Natural killer cell (primary cell): ENCODE measurements around the gene TUBG1. TPM values are rescaled to one million over a fixed set of nuclear protein-coding genes. Genes with fewer than 3 reads are reported as not detected.

Experiments
- ATAC-seq, 3 donors: fragments of 150-1000 bp in 2 of 3; fragments of 200-7000 bp in 1 of 3; cut with Tn5 transposase; 1 replicate in 1 of 3; 2 replicates in 2 of 3; pipeline ENCODE4 v1.10.0; 2021; ENCODE audit warnings: mild to moderate bottlenecking in 2 of 3, moderate library complexity in 2 of 3
- DNase-seq, 2 donors: peaks; one replicate each; pipeline versions ENCODE4 v3.0.0 to v3.0.0-alpha.2; 2013 to 2021; ENCODE audit warnings: mixed read lengths in 1 of 2
- H3K27ac ChIP-seq: one replicate; pipeline ENCODE4 v1.5.1; 2013; ENCODE audit warnings: mild to moderate bottlenecking, low read length
- H3K27me3 ChIP-seq: one replicate; pipeline ENCODE4 v1.6.1; 2013; ENCODE audit warnings: low read length; ENCODE audit not compliant: control insufficient read depth, insufficient read depth
- H3K36me3 ChIP-seq: one replicate; pipeline ENCODE4 v1.6.1; 2013; ENCODE audit warnings: low read length; ENCODE audit not compliant: control insufficient read depth, insufficient read depth
- H3K4me1 ChIP-seq: one replicate; pipeline ENCODE4 v1.6.1; 2013; ENCODE audit warnings: low read length; ENCODE audit not compliant: control insufficient read depth, insufficient read depth
- H3K4me3 ChIP-seq: one replicate; pipeline ENCODE4 v1.5.1; 2013; ENCODE audit warnings: low read length
- H3K9me3 ChIP-seq: one replicate; pipeline ENCODE4 v1.6.1; 2013; ENCODE audit warnings: low read length; ENCODE audit not compliant: control insufficient read depth, insufficient read depth
- H3K27ac Mint-ChIP-seq, 2 donors: one replicate each; pipeline ENCODE4 v1.8.0; 2022; ENCODE audit warnings: mild to moderate bottlenecking in 2 of 2, mixed read lengths in 2 of 2, moderate library complexity in 1 of 2
- H3K27me3 Mint-ChIP-seq, 2 donors: one replicate each; pipeline ENCODE4 v1.8.0; 2022; ENCODE audit warnings: low read depth in 2 of 2, mixed read lengths in 2 of 2
- H3K36me3 Mint-ChIP-seq: one replicate; pipeline ENCODE4 v1.8.0; 2022; ENCODE audit warnings: mixed read lengths
- H3K4me1 Mint-ChIP-seq, 2 donors: one replicate each; pipeline ENCODE4 v1.8.0; 2022; ENCODE audit warnings: mixed read lengths in 2 of 2
- H3K4me3 Mint-ChIP-seq: one replicate; pipeline ENCODE4 v1.8.0; 2022; ENCODE audit warnings: mild to moderate bottlenecking, moderate library complexity, mixed read lengths
- H3K9me3 Mint-ChIP-seq, 2 donors: one replicate each; pipeline ENCODE4 v1.8.0; 2022; ENCODE audit warnings: mixed read lengths in 2 of 2
- WGBS: methylation state at CpG from one replicate; pipeline ENCODE4 v1.1.7; 2013; ENCODE audit warnings: missing lambda C conversion rate; ENCODE audit not compliant: insufficient coverage; 5-methylcytosine and 5-hydroxymethylcytosine counted together
- intact Hi-C: fragments of 100-400 bp; cut with micrococcal nuclease; formaldehyde crosslinking; loops from one replicate; pipeline ENCODE4 v1.14.2; 2022
- total RNA-seq, 4 donors: library from RNA; stranded (reverse); fragments of 120-200 nt in 1 of 4; gene quantifications; one replicate each; pipeline versions ENCODE4 v1.2.3 to v1.2.4, GENCODE V29; 2013 to 2022
- TF ChIP-seq, protein P1 (sequence below): fragments of 200-600 bp; IDR thresholded peaks from one replicate; pipeline ENCODE4 v1.8.0; 2022; ENCODE audit warnings: antibody characterized with exemption

TUBG1 gene
- total RNA-seq, 3 donors from 2014 or later (not counting 1 experiment from before 2014, with no cell fraction given) = 9.7 to 16.5 (median 13.0) TPM

DNA sequence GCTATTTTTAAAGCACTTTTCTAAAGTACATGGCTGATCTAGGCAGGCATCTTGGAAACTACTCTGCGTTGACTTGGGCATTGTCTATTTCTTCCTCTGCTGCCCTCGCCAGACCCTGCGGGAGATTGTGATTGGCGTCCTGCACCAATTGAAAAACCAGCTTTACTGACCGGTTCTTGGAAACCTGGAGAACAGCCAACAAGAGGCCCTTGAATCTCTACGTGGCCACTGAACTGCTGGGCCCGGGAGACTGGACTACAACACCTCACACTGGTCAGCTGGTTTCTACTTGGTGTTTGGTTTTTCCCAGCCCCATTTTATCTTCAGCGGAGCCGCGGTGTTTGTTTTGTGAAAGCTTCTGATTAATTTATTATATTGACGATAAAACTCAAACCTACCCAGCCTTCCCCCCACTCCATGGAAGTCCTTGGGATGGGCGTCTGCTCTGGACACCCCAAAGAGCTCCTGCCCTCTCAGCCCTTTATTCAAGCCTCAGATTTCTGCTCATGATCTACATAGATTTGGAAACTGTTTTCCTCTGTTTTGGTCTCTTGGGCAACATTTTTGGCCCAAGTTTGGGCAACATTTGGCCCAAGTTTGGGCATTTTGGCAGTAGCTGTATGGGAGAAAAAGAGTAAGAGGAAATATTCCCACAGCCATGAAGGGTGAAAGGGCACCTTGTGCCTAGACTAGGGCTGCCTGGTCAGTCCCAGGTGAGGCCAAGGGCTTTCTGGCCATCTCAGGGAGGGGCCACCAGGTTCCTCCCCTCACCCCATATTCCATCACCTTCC, 37.9 kb upstream of the TUBG1 start:
- Mint-ChIP-seq H3K36me3 (peaks cover 11% of the 10 kb centered on the region), H3K4me1 (peaks cover 33% of the 10 kb centered on the region in 2 donors), H3K4me3 (no peak overlapping the region), H3K9me3 (no peaks in the 10 kb centered on the region), H3K27me3 (no peaks in the 10 kb centered on the region), H3K27ac (no peak overlapping the region)
- TF ChIP-seq, protein P1, sequence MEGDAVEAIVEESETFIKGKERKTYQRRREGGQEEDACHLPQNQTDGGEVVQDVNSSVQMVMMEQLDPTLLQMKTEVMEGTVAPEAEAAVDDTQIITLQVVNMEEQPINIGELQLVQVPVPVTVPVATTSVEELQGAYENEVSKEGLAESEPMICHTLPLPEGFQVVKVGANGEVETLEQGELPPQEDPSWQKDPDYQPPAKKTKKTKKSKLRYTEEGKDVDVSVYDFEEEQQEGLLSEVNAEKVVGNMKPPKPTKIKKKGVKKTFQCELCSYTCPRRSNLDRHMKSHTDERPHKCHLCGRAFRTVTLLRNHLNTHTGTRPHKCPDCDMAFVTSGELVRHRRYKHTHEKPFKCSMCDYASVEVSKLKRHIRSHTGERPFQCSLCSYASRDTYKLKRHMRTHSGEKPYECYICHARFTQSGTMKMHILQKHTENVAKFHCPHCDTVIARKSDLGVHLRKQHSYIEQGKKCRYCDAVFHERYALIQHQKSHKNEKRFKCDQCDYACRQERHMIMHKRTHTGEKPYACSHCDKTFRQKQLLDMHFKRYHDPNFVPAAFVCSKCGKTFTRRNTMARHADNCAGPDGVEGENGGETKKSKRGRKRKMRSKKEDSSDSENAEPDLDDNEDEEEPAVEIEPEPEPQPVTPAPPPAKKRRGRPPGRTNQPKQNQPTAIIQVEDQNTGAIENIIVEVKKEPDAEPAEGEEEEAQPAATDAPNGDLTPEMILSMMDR = no peak
- Histone ChIP-seq H3K36me3 (peaks cover 57% of the 10 kb centered on the region), H3K4me3 (no peak overlapping the region), H3K27me3 (no peaks in the 10 kb centered on the region), H3K27ac (no peak overlapping the region), H3K4me1 (peaks cover 15% of the 10 kb centered on the region), H3K9me3 (no peaks in the 10 kb centered on the region)
- DNase-seq (no peak), ATAC-seq (no peak)
- intact Hi-C loops = no loop called here
- 97% methylated on average over 8 of the region's 12 CpGs for WGBS

DNA sequence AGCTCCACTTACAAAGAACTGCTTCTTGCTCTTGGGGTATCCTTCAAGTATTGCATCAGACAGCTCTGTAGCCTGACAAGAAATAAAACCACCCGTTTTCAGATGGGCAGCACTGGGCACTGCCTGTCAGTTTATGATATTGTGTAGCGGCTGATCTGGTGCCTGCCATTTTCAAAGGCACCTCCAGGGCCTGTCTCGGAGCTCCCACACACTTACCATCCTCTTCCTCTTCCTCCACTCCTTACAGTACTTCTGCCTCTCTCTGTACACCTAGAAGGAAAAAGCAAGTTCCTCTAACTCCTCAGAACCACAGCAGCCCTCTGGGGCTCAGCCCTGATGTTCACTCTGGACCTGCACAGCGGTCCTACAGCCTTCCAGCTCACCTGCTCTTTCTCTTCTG, 36.4 kb upstream of the TUBG1 start:
- DNase-seq (no peak), ATAC-seq (no peak)
- H3K4me3 ChIP-seq = no peak overlapping the region
- no peak overlapping the region for H3K27ac ChIP-seq
- Mint-ChIP-seq H3K4me3 (no peak overlapping the region), H3K27ac (peak overlapping the region in 1 of 2 donors; percentile 50), H3K9me3 (no peaks in the 10 kb centered on the region), H3K4me1 (peaks cover 33 to 38% of the 10 kb centered on the region in 2 donors), H3K36me3 (peaks cover 11% of the 10 kb centered on the region), H3K27me3 (no peaks in the 10 kb centered on the region)
- intact Hi-C loops = no loop called here
- H3K36me3 ChIP-seq = peaks cover 57% of the 10 kb centered on the region
- H3K4me1 ChIP-seq = peaks cover 15% of the 10 kb centered on the region
- TF ChIP-seq, protein P1 = no peak
- no peaks in the 10 kb centered on the region for H3K9me3 ChIP-seq
- 88% methylated on average over 4 of the region's 4 CpGs for WGBS
- H3K27me3 ChIP-seq = no peaks in the 10 kb centered on the region

DNA sequence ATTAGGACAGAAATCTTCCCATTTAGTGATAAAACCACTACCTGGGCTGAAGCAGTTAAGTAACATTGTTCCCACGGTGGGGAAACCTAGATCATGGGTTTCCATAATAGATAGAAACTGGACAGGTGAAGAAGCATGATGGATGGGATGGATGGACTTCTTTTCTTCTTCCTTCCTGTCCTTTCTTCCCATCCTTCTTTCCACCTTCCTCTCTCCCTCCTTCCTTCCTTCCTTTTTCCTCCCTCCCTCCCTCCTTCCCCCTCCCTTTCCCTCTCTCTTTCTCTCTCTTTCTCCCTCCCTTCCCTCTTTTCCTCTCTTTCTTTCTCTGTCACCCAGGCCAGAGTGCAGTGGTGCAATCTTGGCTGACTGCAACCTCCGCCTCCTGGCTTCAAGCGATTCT, 35.0 kb upstream of the TUBG1 start:
- H3K36me3 Mint-ChIP-seq = peaks cover 11% of the 10 kb centered on the region
- peaks cover 36% of the 10 kb centered on the region in 2 donors for H3K4me1 Mint-ChIP-seq
- H3K27ac Mint-ChIP-seq = no peak overlapping the region
- H3K27ac ChIP-seq = no peak overlapping the region
- ATAC-seq = no peak
- peaks cover 47% of the 10 kb centered on the region for H3K36me3 ChIP-seq
- H3K27me3 Mint-ChIP-seq = no peaks in the 10 kb centered on the region
- DNase-seq = no peak
- no peak overlapping the region for H3K4me3 ChIP-seq
- H3K4me1 ChIP-seq = peaks cover 18% of the 10 kb centered on the region
- H3K4me3 Mint-ChIP-seq = no peak overlapping the region
- intact Hi-C loops = no loop called here
- H3K9me3 Mint-ChIP-seq = no peaks in the 10 kb centered on the region
- no peaks in the 10 kb centered on the region for H3K27me3 ChIP-seq
- WGBS = 100% methylated on average over 2 of the region's 3 CpGs
- H3K9me3 ChIP-seq = no peaks in the 10 kb centered on the region
- TF ChIP-seq, protein P1 = no peak
